GM12878 (cell line): ENCODE measurements around the gene ZFP62. TPM values are rescaled to one million over a fixed set of nuclear protein-coding genes. Genes with fewer than 3 reads are reported as not detected.

ENCODE experiments used
- ATF7 ChIP-seq: fragments of 450-650 bp; IDR thresholded peaks from 2 replicates; pipeline ENCODE4 v1.6.1; 2016; ENCODE audit warnings: low read depth, mild to moderate bottlenecking
- BHLHE40 ChIP-seq, 2 experiments: fragments of 450-650 bp in 1 of 2; IDR thresholded peaks; 2 replicates each; pipeline ENCODE4 v1.6.1; 2011 to 2017; ENCODE audit warnings: low read depth in 2 of 2, borderline replicate concordance in 1 of 2, improper control_type of control experiment in 1 of 2, low read length in 1 of 2, mild to moderate bottlenecking in 1 of 2
- BRCA1 ChIP-seq: IDR thresholded peaks from 2 replicates; pipeline ENCODE4 v1.6.1; 2011; ENCODE audit warnings: low read depth, low read length, improper control_type of control experiment
- CHD4 ChIP-seq: fragments of 200-600 bp; sonication (generic); IDR thresholded peaks from 2 replicates; pipeline ENCODE4 v1.6.1; 2016; ENCODE audit warnings: mild to moderate bottlenecking
- FOXM1 ChIP-seq: IDR thresholded peaks from 2 replicates; pipeline ENCODE4 v1.6.1; 2012; ENCODE audit warnings: low read depth, mild to moderate bottlenecking, inconsistent platforms, low read length, moderate library complexity
- IKZF1 ChIP-seq: fragments of 450-650 bp; conservative IDR thresholded peaks from 2 replicates; pipeline ENCODE4 v1.6.1; 2017; ENCODE audit warnings: antibody characterized with exemption, mild to moderate bottlenecking
- IKZF2 ChIP-seq, 2 experiments: fragments of 450-650 bp; IDR thresholded peaks; 2 replicates each; pipeline ENCODE4 v1.6.1; 2017; ENCODE audit warnings: mild to moderate bottlenecking in 2 of 2, moderate library complexity in 2 of 2
- IRF4 ChIP-seq: IDR thresholded peaks from 2 replicates; pipeline ENCODE4 v1.6.1; 2011; ENCODE audit warnings: low read depth, low read length
- MEF2A ChIP-seq: IDR thresholded peaks from 2 replicates; pipeline ENCODE4 v1.6.1; 2011; ENCODE audit warnings: low read depth, mild to moderate bottlenecking, low read length, moderate library complexity; ENCODE audit not compliant: insufficient read depth
- MTA2 ChIP-seq: fragments of 450-650 bp; IDR thresholded peaks from 2 replicates; pipeline ENCODE4 v1.6.1; 2016; ENCODE audit warnings: low read depth, mild to moderate bottlenecking, moderate library complexity
- MXI1 ChIP-seq: fragments of 150-350 bp; IDR thresholded peaks from 2 replicates; pipeline ENCODE4 v1.6.1; 2011; ENCODE audit warnings: low read depth, mild to moderate bottlenecking, inconsistent platforms, low read length, improper control_type of control experiment
- NFYB ChIP-seq: IDR thresholded peaks from 2 replicates; pipeline ENCODE4 v1.6.1; 2011; ENCODE audit warnings: low read depth, mild to moderate bottlenecking, low read length, improper control_type of control experiment, moderate library complexity; ENCODE audit not compliant: insufficient read depth
- NR2C1 ChIP-seq: fragments of 450-650 bp; IDR thresholded peaks from 2 replicates; pipeline ENCODE4 v1.6.1; 2017; ENCODE audit warnings: antibody characterized with exemption, mild to moderate bottlenecking, moderate library complexity
- NR2F1 ChIP-seq: fragments of 450-650 bp; conservative IDR thresholded peaks from 2 replicates; pipeline ENCODE4 v1.6.1; 2017; ENCODE audit warnings: mild to moderate bottlenecking
- PAX8 ChIP-seq: fragments of 450-650 bp; IDR thresholded peaks from 2 replicates; pipeline ENCODE4 v1.6.1; 2017; ENCODE audit warnings: mild to moderate bottlenecking, moderate library complexity
- POLR2A ChIP-seq: IDR thresholded peaks from 2 replicates; pipeline ENCODE4 v1.6.1; 2011; ENCODE audit warnings: low read depth, mild to moderate bottlenecking, low read length
- SMAD5 ChIP-seq: IDR thresholded peaks from 2 replicates; pipeline ENCODE4 v1.6.1; 2016; ENCODE audit warnings: antibody characterized with exemption, low read depth
- SPI1 ChIP-seq: IDR thresholded peaks from 2 replicates; pipeline ENCODE4 v1.6.1; 2011; ENCODE audit warnings: low read depth, mild to moderate bottlenecking, low read length, moderate library complexity, borderline replicate concordance; ENCODE audit not compliant: insufficient read depth
- SREBF1 ChIP-seq: IDR thresholded peaks from 2 replicates; pipeline ENCODE4 v1.6.1; 2012; ENCODE audit warnings: mild to moderate bottlenecking, low read length
- SRF ChIP-seq, 2 experiments: IDR thresholded peaks; 2 replicates each; pipeline ENCODE4 v1.6.1; 2011; ENCODE audit warnings: low read depth in 2 of 2, low read length in 2 of 2, mild to moderate bottlenecking in 1 of 2, moderate library complexity in 1 of 2
- WRNIP1 ChIP-seq: IDR thresholded peaks from 2 replicates; pipeline ENCODE4 v1.6.1; 2011; ENCODE audit warnings: low read depth, low read length, improper control_type of control experiment, borderline replicate concordance
- polyA plus RNA-seq, 11 experiments: library from polyadenylated mRNA; depleted of rRNA in 4 of 11; unstranded in 6 of 11; stranded (reverse) in 5 of 11; fragments of >200 nt; fragmentation: Nextera tagmentation in 4 of 11; fragmentation: Illumina TruSeq in 1 of 11; extraction: Ambion mirVana in 4 of 11; extraction: Trizol in 1 of 11; gene quantifications; 1 replicate in 1 of 11; 2 replicates in 10 of 11; pipeline versions ENCODE4 v1.2.1 to v1.2.3, GENCODE V29; 2011 to 2016; ENCODE audit warnings: inconsistent platforms in 2 of 11, missing spikeins in 2 of 11, low read depth in 1 of 11
- total RNA-seq, 4 experiments: library from RNA; depleted of rRNA in 3 of 4; stranded (reverse); fragments of >200 nt in 3 of 4; fragmentation: Illumina TruSeq in 1 of 4; extraction: Trizol in 1 of 4; gene quantifications; 2 replicates each; pipeline versions ENCODE4 v1.2.1 to v1.2.3, GENCODE V29; 2013 to 2021
- TF ChIP-seq, protein P1 (sequence below): fragments of 450-650 bp; IDR thresholded peaks from 2 replicates; pipeline ENCODE4 v1.6.1; 2016; ENCODE audit warnings: mild to moderate bottlenecking, moderate library complexity, borderline replicate concordance
- TF ChIP-seq, protein P2 (sequence below): IDR thresholded peaks from 2 replicates; pipeline ENCODE4 v1.6.1; 2011; ENCODE audit warnings: mild to moderate bottlenecking, low read depth, low read length, moderate library complexity; ENCODE audit not compliant: insufficient replicate concordance
- TF ChIP-seq, protein P3 (sequence below): IDR thresholded peaks from 2 replicates; pipeline ENCODE4 v1.6.1; 2011; ENCODE audit warnings: low read depth, mild to moderate bottlenecking, low read length, moderate library complexity, borderline replicate concordance; ENCODE audit errors: extremely low read depth
- TF ChIP-seq, protein P4 (sequence below): IDR thresholded peaks from 2 replicates; pipeline ENCODE4 v1.6.1; 2011; ENCODE audit warnings: low read depth, low read length, improper control_type of control experiment, borderline replicate concordance

ZFP62 gene
- total and polyA plus RNA-seq, 10 of the 15 experiments (the other 5 are each of a cell fraction or from before 2014, with no cell fraction given), result 9.2 to 39.7 (median 21.1) TPM

DNA sequence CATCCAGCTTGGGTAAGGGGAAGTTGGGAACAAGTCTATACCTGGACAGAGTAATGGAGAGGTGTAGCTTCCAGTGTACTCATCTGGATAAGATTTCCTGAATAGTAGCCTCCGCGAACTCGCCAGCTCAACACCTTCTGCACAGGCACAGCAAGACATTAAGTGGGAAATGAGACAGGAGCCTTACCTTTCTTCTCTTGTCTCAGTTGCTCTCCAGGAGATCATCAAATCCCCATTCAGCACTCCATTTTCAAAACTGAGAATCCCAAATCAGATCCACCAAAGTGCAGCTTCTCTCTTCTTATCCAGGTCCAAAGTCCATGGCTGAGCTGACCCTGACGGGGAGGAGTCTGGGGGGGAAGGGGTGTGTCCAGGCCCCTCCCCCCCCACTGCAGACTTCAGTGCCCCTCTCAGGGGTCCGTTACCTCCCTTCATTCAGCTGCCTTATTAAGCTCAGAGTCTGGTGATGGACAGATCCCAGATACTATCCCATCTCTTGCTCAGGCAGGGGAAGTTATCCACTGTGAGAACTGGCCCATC lies 52.5 kb downstream of the ZFP62 start (continued):
- TF ChIP-seq, protein P1, sequence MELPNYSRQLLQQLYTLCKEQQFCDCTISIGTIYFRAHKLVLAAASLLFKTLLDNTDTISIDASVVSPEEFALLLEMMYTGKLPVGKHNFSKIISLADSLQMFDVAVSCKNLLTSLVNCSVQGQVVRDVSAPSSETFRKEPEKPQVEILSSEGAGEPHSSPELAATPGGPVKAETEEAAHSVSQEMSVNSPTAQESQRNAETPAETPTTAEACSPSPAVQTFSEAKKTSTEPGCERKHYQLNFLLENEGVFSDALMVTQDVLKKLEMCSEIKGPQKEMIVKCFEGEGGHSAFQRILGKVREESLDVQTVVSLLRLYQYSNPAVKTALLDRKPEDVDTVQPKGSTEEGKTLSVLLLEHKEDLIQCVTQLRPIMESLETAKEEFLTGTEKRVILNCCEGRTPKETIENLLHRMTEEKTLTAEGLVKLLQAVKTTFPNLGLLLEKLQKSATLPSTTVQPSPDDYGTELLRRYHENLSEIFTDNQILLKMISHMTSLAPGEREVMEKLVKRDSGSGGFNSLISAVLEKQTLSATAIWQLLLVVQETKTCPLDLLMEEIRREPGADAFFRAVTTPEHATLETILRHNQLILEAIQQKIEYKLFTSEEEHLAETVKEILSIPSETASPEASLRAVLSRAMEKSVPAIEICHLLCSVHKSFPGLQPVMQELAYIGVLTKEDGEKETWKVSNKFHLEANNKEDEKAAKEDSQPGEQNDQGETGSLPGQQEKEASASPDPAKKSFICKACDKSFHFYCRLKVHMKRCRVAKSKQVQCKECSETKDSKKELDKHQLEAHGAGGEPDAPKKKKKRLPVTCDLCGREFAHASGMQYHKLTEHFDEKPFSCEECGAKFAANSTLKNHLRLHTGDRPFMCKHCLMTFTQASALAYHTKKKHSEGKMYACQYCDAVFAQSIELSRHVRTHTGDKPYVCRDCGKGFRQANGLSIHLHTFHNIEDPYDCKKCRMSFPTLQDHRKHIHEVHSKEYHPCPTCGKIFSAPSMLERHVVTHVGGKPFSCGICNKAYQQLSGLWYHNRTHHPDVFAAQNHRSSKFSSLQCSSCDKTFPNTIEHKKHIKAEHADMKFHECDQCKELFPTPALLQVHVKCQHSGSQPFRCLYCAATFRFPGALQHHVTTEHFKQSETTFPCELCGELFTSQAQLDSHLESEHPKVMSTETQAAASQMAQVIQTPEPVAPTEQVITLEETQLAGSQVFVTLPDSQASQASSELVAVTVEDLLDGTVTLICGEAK, result no peak
- TF ChIP-seq SREBF1, result no peak
- 0 out of 2 replicates have a peak, but pooled peaks have one; percentile 21 for TF ChIP-seq IKZF1
- TF ChIP-seq, protein P2, sequence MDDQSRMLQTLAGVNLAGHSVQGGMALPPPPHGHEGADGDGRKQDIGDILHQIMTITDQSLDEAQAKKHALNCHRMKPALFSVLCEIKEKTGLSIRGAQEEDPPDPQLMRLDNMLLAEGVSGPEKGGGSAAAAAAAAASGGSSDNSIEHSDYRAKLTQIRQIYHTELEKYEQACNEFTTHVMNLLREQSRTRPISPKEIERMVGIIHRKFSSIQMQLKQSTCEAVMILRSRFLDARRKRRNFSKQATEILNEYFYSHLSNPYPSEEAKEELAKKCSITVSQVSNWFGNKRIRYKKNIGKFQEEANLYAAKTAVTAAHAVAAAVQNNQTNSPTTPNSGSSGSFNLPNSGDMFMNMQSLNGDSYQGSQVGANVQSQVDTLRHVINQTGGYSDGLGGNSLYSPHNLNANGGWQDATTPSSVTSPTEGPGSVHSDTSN, result no peak
- no peak for TF ChIP-seq NFYB
- no peak for TF ChIP-seq MXI1
- no peak for TF ChIP-seq SRF (IDR thresholded peaks at IDR 0.05; ENCODE audit: low read depth in 2 of 2, low read length in 2 of 2)
- TF ChIP-seq MEF2A, result no peak
- peak in 1 of 2 experiments; percentile 13; a peak in 1 of 4 replicates for TF ChIP-seq IKZF2 (IDR thresholded peaks at IDR 0.05)
- TF ChIP-seq BRCA1, result no peak
- TF ChIP-seq FOXM1, result no peak
- no peak for TF ChIP-seq POLR2A
- TF ChIP-seq BHLHE40 (IDR thresholded peaks at IDR 0.05; ENCODE audit: borderline replicate concordance in 1 of 2, low read depth in 2 of 2, low read length in 1 of 2), result no peak
- TF ChIP-seq WRNIP1, result no peak
- TF ChIP-seq CHD4, result no peak
- no peak for TF ChIP-seq SMAD5
- TF ChIP-seq ATF7, result no peak
- TF ChIP-seq, protein P3, sequence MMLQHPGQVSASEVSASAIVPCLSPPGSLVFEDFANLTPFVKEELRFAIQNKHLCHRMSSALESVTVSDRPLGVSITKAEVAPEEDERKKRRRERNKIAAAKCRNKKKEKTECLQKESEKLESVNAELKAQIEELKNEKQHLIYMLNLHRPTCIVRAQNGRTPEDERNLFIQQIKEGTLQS, result no peak
- TF ChIP-seq SPI1, result no peak
- TF ChIP-seq, protein P4, sequence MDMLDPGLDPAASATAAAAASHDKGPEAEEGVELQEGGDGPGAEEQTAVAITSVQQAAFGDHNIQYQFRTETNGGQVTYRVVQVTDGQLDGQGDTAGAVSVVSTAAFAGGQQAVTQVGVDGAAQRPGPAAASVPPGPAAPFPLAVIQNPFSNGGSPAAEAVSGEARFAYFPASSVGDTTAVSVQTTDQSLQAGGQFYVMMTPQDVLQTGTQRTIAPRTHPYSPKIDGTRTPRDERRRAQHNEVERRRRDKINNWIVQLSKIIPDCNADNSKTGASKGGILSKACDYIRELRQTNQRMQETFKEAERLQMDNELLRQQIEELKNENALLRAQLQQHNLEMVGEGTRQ, result no peak
- no peak for TF ChIP-seq NR2C1
- no peak for TF ChIP-seq PAX8
- TF ChIP-seq MTA2, result no peak
- TF ChIP-seq IRF4, result no peak
- peak; percentile 37; the same call in 1 of the 2 replicates for TF ChIP-seq NR2F1
